HepG2 (cell line): ENCODE data around the gene F8A2. TPM values are rescaled to one million over a fixed set of nuclear protein-coding genes. Genes with fewer than 3 reads are reported as not detected.
"Not testable (repeated sequence)": the region's sequence is repeated elsewhere in the genome, so short reads cannot be mapped to it uniquely, and the experiment has no call there.

Experiments
- ATAC-seq: fragments of 200-7000 bp; cut with Tn5 transposase; 3 replicates; pipeline ENCODE4 v1.9.1; 2020; ENCODE audit warnings: mild to moderate bottlenecking, moderate library complexity
- Bru-seq: library from RNA; stranded (reverse); fragments of 400-500 nt; gene quantifications from one replicate; lab custom pipeline; 2021; lab: Mats Ljungman, UMichigan
- BruChase-seq, 2 experiments: library from RNA; stranded (reverse); fragments of 400-500 nt; gene quantifications; one replicate each; lab custom pipeline; 2021; lab: Mats Ljungman, UMichigan
- BruUV-seq: library from RNA; stranded (reverse); fragments of 400-500 nt; replicated peaks from 2 replicates; lab custom pipeline; 2021; lab: Mats Ljungman, UMichigan
- CTCF ChIA-PET: fragments of 300-600 bp; formaldehyde crosslinking; extraction: SDS; loops from one replicate; lab custom pipeline; 2021; ENCODE audit warnings: low total read pairs, inconsistent platforms, low intra/inter-chr PET ratio; lab: Yijun Ruan, JAX
- POLR2A ChIA-PET: fragments of 350-600 bp; sonication (Branson Sonifier 250); formaldehyde crosslinking; loops from one replicate; lab custom pipeline; 2020; ENCODE audit warnings: antibody characterized with exemption, inconsistent platforms; lab: Yijun Ruan, JAX
- DNase-seq: peaks from one replicate; pipeline ENCODE4 v3.0.0-alpha.2; 2015; ENCODE audit warnings: low spot score
- FAIRE-seq: peaks from 3 replicates; lab custom pipeline; 2011; peaks lifted over from hg19 to GRCh38; lab: Jason Lieb, UNC
- H2AFZ ChIP-seq: one replicate; pipeline ENCODE4 v1.6.1; 2011; ENCODE audit warnings: low read length, inconsistent platforms
- H3K27ac ChIP-seq: fragments of 300-600 bp; 3 replicates; pipeline ENCODE4 v1.8.0; 2011; ENCODE audit warnings: mixed run types, mild to moderate bottlenecking, mixed read lengths, low read length, inconsistent platforms; ENCODE audit not compliant: insufficient read depth; ENCODE audit errors: extremely low read length
- H3K27me3 ChIP-seq, 2 experiments: fragments of 200-600 bp in 1 of 2; 2 replicates in 1 of 2; 3 replicates in 1 of 2; pipeline versions ENCODE4 v1.6.0 to v1.8.0; 2011; ENCODE audit warnings: low read length in 2 of 2, mild to moderate bottlenecking in 2 of 2, moderate library complexity in 2 of 2, inconsistent platforms in 1 of 2; ENCODE audit not compliant: insufficient read depth in 2 of 2, control insufficient read depth in 1 of 2
- H3K36me3 ChIP-seq, 2 experiments: fragments of 200-600 bp in 1 of 2; replicated peaks in 1 of 2; 2 replicates in 1 of 2; 3 replicates in 1 of 2; pipeline versions ENCODE4 v1.5.1 to v1.8.0; 2011; ENCODE audit warnings: low read length in 2 of 2, inconsistent platforms in 1 of 2; ENCODE audit not compliant: insufficient read depth in 2 of 2, control insufficient read depth in 1 of 2
- H3K4me1 ChIP-seq: 2 replicates; pipeline ENCODE4 v1.5.1; 2012; ENCODE audit warnings: low read length, inconsistent platforms; ENCODE audit not compliant: insufficient read depth
- H3K4me2 ChIP-seq: 2 replicates; pipeline ENCODE4 v1.6.0; 2011; ENCODE audit warnings: low read depth, low read length, inconsistent platforms
- H3K4me3 ChIP-seq, 3 experiments: fragments of 200-600 bp in 1 of 3; sonication (generic), shearing (Covaris generic) in 1 of 3; replicated peaks in 1 of 3; 2 replicates each; pipeline ENCODE4 v1.5.1; 2011 to 2016; ENCODE audit warnings: low read length in 3 of 3, inconsistent platforms in 2 of 3, low read depth in 2 of 3, mild to moderate bottlenecking in 2 of 3, control low read depth in 1 of 3, mixed read lengths in 1 of 3; ENCODE audit not compliant: insufficient read depth in 1 of 3
- H3K79me2 ChIP-seq: one replicate; pipeline ENCODE4 v1.6.1; 2011; ENCODE audit warnings: low read length, inconsistent platforms; ENCODE audit not compliant: insufficient read depth
- H3K9ac ChIP-seq: 2 replicates; pipeline ENCODE4 v1.6.0; 2011; ENCODE audit warnings: mild to moderate bottlenecking, low read depth, low read length, inconsistent platforms; ENCODE audit not compliant: insufficient read depth
- H3K9me3 ChIP-seq: 2 replicates; pipeline ENCODE4 v1.5.1; 2012; ENCODE audit warnings: mild to moderate bottlenecking, low read length
- H4K20me1 ChIP-seq: 2 replicates; pipeline ENCODE4 v1.6.0; 2011; ENCODE audit warnings: inconsistent platforms, mild to moderate bottlenecking, low read length, moderate library complexity; ENCODE audit not compliant: insufficient read depth
- CENPBD1 ChIP-seq: sonication (generic); formaldehyde crosslinking; IDR thresholded peaks from 2 replicates; pipeline ENCODE4 v1.8.0; 2022; ENCODE audit warnings: missing genetic modification reagents, low read depth, mild to moderate bottlenecking, borderline replicate concordance
- CREM ChIP-seq, 2 experiments: sonication (generic) in 1 of 2; formaldehyde crosslinking in 1 of 2; IDR thresholded peaks; 2 replicates each; pipeline versions ENCODE4 v1.4.0 to v1.6.1; 2016 to 2020; ENCODE audit warnings: antibody characterized with exemption in 1 of 2, mild to moderate bottlenecking in 1 of 2, missing genetic modification reagents in 1 of 2
- EP300 ChIP-seq, 3 experiments: sonication (generic) in 1 of 3; formaldehyde crosslinking in 1 of 3; IDR thresholded peaks; 2 replicates each; pipeline versions ENCODE4 v1.5.1 to v1.6.1; 2011 to 2020; ENCODE audit warnings: low read depth in 2 of 3, low read length in 2 of 3, borderline replicate concordance in 1 of 3, improper control_type of control experiment in 1 of 3, mild to moderate bottlenecking in 1 of 3, missing genetic modification reagents in 1 of 3, moderate library complexity in 1 of 3
- ETS1 ChIP-seq: sonication (generic); formaldehyde crosslinking; IDR thresholded peaks from 2 replicates; pipeline ENCODE4 v1.4.0; 2020; ENCODE audit warnings: missing genetic modification reagents
- KLF15 ChIP-seq: sonication (generic); formaldehyde crosslinking; IDR thresholded peaks from 2 replicates; pipeline ENCODE4 v1.8.1; 2023; ENCODE audit warnings: borderline replicate concordance, mild to moderate bottlenecking, inconsistent platforms, missing genetic modification reagents, mixed read lengths
- MXD4 ChIP-seq: IDR thresholded peaks from 2 replicates; pipeline ENCODE4 v1.6.1; 2016; ENCODE audit warnings: mild to moderate bottlenecking, missing biosample characterization, missing genetic modification reagents
- SNAPC5 ChIP-seq: sonication (generic); formaldehyde crosslinking; IDR thresholded peaks from 2 replicates; pipeline ENCODE4 v1.8.1; 2023; ENCODE audit warnings: mild to moderate bottlenecking, missing genetic modification reagents, borderline replicate concordance
- ZFP36L1 ChIP-seq: sonication (generic); formaldehyde crosslinking; IDR thresholded peaks from 2 replicates; pipeline ENCODE4 v1.8.0; 2022; ENCODE audit warnings: mild to moderate bottlenecking, missing genetic modification reagents, moderate library complexity
- WGBS: methylation state at CpG from one replicate; pipeline ENCODE4 v1.1.6; 2017; ENCODE audit warnings: low lambda C conversion rate; 5-methylcytosine and 5-hydroxymethylcytosine counted together
- in situ Hi-C: cut with HindIII; loops from 2 replicates; pipeline ENCODE4 v1.10.0; 2017; ENCODE audit warnings: low pct_unique_long_range_greater_than_20kb; ENCODE audit not compliant: extremely low pct_ligation_motif_present
- intact Hi-C: fragments of 100-400 bp; cut with micrococcal nuclease; formaldehyde crosslinking; loops from one replicate; pipeline ENCODE4 v1.10.0; 2022; ENCODE audit not compliant: unreplicated experiment
- long read RNA-seq, 2 experiments: library from RNA in 1 of 2; library from polyadenylated mRNA in 1 of 2; stranded (forward) in 1 of 2; unstranded in 1 of 2; transcript quantifications; one replicate each; pipeline ENCODE4 v2.0.0, GENCODE V29; 2019 to 2022
- polyA minus RNA-seq, 3 experiments: library from RNA; depleted of rRNA, polyadenylated mRNA; stranded (reverse); fragments of >200 nt; gene quantifications; 2 replicates each; pipeline ENCODE4 v1.2.3, GENCODE V29; 2011; ENCODE audit warnings: low replicate concordance in 1 of 3
- polyA plus RNA-seq, 8 experiments: library from polyadenylated mRNA; depleted of rRNA in 3 of 8; stranded (reverse) in 7 of 8; unstranded in 1 of 8; fragments of >200 nt; fragmentation: Illumina TruSeq in 4 of 8; extraction: Trizol in 4 of 8; gene quantifications; 2 replicates each; pipeline versions ENCODE4 v1.2.1 to v1.2.3, GENCODE V29; 2011 to 2016; ENCODE audit warnings: low read depth in 4 of 8, missing spikeins in 1 of 8, mixed read lengths in 1 of 8; ENCODE audit not compliant: insufficient read depth in 1 of 8
- total RNA-seq, 5 experiments: library from RNA; depleted of rRNA; stranded (reverse); fragments of >200 nt; fragmentation: Illumina TruSeq; extraction: Trizol; gene quantifications; 2 replicates each; pipeline ENCODE4 v1.2.3, GENCODE V29; 2016; ENCODE audit warnings: low read depth in 1 of 5

F8A2 gene
- not detected in 2 replicates for total RNA-seq (2016; rRNA removed; fragmentation: Illumina TruSeq; extraction: Trizol)
- not detected in 2 replicates for total RNA-seq (2016; cell fraction: cytosol; rRNA removed; fragmentation: Illumina TruSeq; extraction: Trizol; ENCODE audit: low read depth)
- total RNA-seq (2016; cell fraction: insoluble cytoplasmic fraction; rRNA removed; fragmentation: Illumina TruSeq; extraction: Trizol), result not detected in 2 replicates
- total RNA-seq (2016; cell fraction: membrane; rRNA removed; fragmentation: Illumina TruSeq; extraction: Trizol), result not detected in 2 replicates
- total RNA-seq (2016; cell fraction: nucleus; rRNA removed; fragmentation: Illumina TruSeq; extraction: Trizol), result not detected in 2 replicates
- polyA plus RNA-seq (2011; rRNA removed), result not detected in 2 replicates
- not detected in 2 replicates for polyA plus RNA-seq (2011; cell fraction: cytosol; rRNA removed)
- not detected in 2 replicates for polyA plus RNA-seq (2011; cell fraction: nucleus; rRNA removed)
- not detected in 2 replicates for polyA plus RNA-seq (2012)
- polyA plus RNA-seq (2016; cell fraction: cytosol; fragmentation: Illumina TruSeq; extraction: Trizol; ENCODE audit: low read depth), result not detected in 2 replicates
- not detected in 2 replicates for polyA plus RNA-seq (2016; cell fraction: insoluble cytoplasmic fraction; fragmentation: Illumina TruSeq; extraction: Trizol; ENCODE audit: low read depth)
- polyA plus RNA-seq (2016; cell fraction: membrane; fragmentation: Illumina TruSeq; extraction: Trizol; ENCODE audit: low read depth), result not detected in 2 replicates
- not detected in 2 replicates for polyA plus RNA-seq (2016; cell fraction: nucleus; fragmentation: Illumina TruSeq; extraction: Trizol; ENCODE audit: insufficient read depth, low read depth)
- polyA minus RNA-seq (2011; rRNA and poly(A)+ RNA removed; ENCODE audit: low replicate concordance), result not detected in 2 replicates
- not detected in 2 replicates for polyA minus RNA-seq (2011; cell fraction: cytosol; rRNA and poly(A)+ RNA removed)
- polyA minus RNA-seq (2011; cell fraction: nucleus; rRNA and poly(A)+ RNA removed), result not detected in 2 replicates
- not detected for Bru-seq, nascent RNA
- BruChase-seq, experiment 1, labeled RNA remaining after a 6-hour chase, result not detected
- not detected for BruChase-seq, experiment 2, labeled RNA remaining after a 2-hour chase
- long read RNA-seq, experiment 1, result 0 reads
- long read RNA-seq, experiment 2, partial matches to known transcripts, result 0 of 1 reads
- long read RNA-seq, experiment 2, other reads (novel, unspliced or antisense), result 0 of 1 reads

GRCh38 chrX:155381843-155382528 is at the start of gene F8A2:
Gene F8A2 (plus strand): TSS chrX:155382095. CDS start chrX:155382115, 20 bp downstream.
- H3K36me3 ChIP-seq, H4K20me1 ChIP-seq, BruUV-seq, FAIRE-seq, H3K4me1 ChIP-seq, H3K79me2 ChIP-seq, H3K9me3 ChIP-seq, H3K4me3 ChIP-seq, DNase-seq, H3K4me2 ChIP-seq, POLR2A ChIA-PET, CTCF ChIA-PET, H3K27ac ChIP-seq, in situ Hi-C loops, H3K27me3 ChIP-seq, intact Hi-C loops, H2AFZ ChIP-seq, H3K9ac ChIP-seq: not testable (repeated sequence)
- no CpG with 5 or more reads among the region's 90 CpGs for WGBS
- ATAC-seq, result peak; percentile 91

GRCh38 chrX:155333544-155334100 is 48.3 kb upstream of the F8A2 start:
- no peaks in the 10 kb centered on the region for H3K79me2 ChIP-seq
- FAIRE-seq (no peak), ATAC-seq (no peak), DNase-seq (no peak)
- no peak overlapping the region for H2AFZ ChIP-seq
- no peaks in the 10 kb centered on the region for H3K9me3 ChIP-seq
- no peak overlapping the region for H3K4me2 ChIP-seq
- H3K36me3 ChIP-seq, result no peaks in the 10 kb centered on the region
- intact Hi-C loops (no loop called here), in situ Hi-C loops (no loop called here)
- no peaks in the 10 kb centered on the region for H4K20me1 ChIP-seq
- H3K27me3 ChIP-seq, result no peaks in the 10 kb centered on the region
- 4% methylated on average over 2 of the region's 2 CpGs for WGBS
- H3K27ac ChIP-seq, result no peak overlapping the region
- ChIA-PET POLR2A (no interaction called here), CTCF (no interaction called here)
- no peak overlapping the region for H3K4me3 ChIP-seq
- BruUV-seq, result no TSS peak
- H3K4me1 ChIP-seq, result no peaks in the 10 kb centered on the region
- H3K9ac ChIP-seq, result no peak overlapping the region
- TF ChIP-seq SNAPC5 (CRISPR knock-in tag) (no peak), MXD4 (CRISPR knock-in tag) (no peak), KLF15 (CRISPR knock-in tag) (no peak), ETS1 (CRISPR knock-in tag) (no peak), CENPBD1 (CRISPR knock-in tag) (no peak), ZFP36L1 (CRISPR knock-in tag) (no peak), EP300 (IDR thresholded peaks at IDR 0.05; ENCODE audit: low read depth in 2 of 2, low read length in 2 of 2) (no peak), EP300 (CRISPR knock-in tag; IDR thresholded peaks at IDR 0.05; ENCODE audit: borderline replicate concordance) (no peak), CREM (IDR thresholded peaks at IDR 0.05) (no peak), CREM (CRISPR knock-in tag; IDR thresholded peaks at IDR 0.05) (no peak)
